COLO668 (cell line): ENCODE measurements around the gene USP36.
A peak's percentile ranks its signal among the peaks of the same experiment; 100 is the strongest.
"Not testable (repeated sequence)": the region's sequence is repeated elsewhere in the genome, so short reads cannot be mapped to it uniquely, and the experiment has no call there.

ENCODE experiments used
- DNase-seq: peaks from one replicate; lab custom pipeline; 2025; ENCODE audit not compliant: unreplicated experiment; lab: John Stamatoyannopoulos, UW

The USP36 gene

DNA sequence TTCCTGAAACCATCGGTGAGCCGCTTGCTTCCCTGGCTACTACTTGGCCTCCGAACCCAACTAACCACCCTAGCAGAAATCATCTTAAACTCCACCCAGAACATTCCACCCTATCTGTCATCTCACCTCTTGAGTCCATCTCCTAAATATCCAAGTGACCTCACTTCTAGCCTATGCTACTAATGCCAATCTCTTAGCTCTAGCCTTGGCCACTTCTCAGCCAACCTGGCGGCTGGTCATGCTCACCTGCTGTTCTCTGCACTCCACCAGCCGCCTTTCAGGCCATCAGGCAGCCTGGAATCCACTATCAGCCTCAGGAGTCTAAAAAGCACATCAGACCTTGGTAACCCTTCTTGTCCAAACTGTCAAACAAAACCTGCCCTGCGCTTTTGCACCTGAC is 46.6 kb downstream of the USP36 start:
- no peak for DNase-seq

GRCh38 chr17:78793415-78793814 is 47.2 kb downstream of the USP36 start:
- no peak for DNase-seq

- no peak for DNase-seq
These were observed 48.5 kb downstream of the USP36 start for GRCh38 chr17:78791840-78792709.

GRCh38 chr17:78790552-78790951 is 50.1 kb downstream of the USP36 start:
- DNase-seq, result no peak

DNA sequence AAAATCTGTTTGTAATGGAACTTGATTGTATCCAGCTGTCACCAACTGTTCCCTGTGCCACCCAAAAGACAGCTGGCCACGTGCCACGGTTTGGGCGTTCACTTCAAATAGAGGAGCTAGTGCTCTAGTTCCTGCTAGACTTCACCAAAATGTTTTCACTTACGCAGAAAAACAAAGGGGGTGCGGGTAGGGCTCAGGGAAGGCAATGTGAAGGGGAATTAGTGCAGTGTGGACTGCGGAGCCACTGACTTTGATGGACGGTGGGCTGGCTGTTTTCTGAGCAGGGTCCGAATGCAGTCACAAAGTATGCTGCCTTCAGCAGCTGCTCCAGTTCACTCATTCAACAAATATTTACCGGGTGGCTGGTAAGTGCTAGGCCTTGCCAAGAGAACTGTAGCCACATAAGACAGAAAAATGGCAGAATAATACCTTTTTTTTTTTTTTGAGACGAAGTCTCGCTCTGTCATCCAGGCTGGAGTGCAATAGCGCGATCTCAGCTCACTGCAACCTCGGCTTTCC is 50.9 kb downstream of the USP36 start:
- DNase-seq, result peak; percentile 44

GRCh38 chr17:78789149-78789662 is 51.4 kb downstream of the USP36 start:
- no peak for DNase-seq

- DNase-seq, result no peak
These were observed 52.2 kb downstream of the USP36 start for GRCh38 chr17:78788451-78788850.

GRCh38 chr17:78787444-78787843 is 53.2 kb downstream of the USP36 start:
- DNase-seq, result peak; percentile 4

DNA sequence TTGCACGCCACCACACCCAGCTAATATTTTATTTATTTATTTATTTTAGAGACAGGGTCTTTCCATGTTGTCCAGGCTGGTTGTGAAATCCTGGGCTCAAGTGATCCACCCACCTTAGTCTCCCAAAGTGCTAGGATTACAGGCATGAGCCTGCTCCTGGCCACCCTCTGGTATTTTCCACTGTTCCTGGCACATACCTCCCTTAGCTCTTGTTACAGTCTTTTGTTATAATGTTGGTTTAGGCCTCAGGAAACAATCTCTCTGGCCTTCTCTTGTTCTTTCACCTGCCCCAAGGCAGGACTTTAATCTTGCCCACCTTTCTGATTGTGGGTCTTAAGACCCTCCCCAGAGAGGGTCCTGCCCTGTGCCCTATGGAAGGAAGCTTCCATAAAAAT is 55.0 kb downstream of the USP36 start:
- DNase-seq, result peak; percentile 3

DNA sequence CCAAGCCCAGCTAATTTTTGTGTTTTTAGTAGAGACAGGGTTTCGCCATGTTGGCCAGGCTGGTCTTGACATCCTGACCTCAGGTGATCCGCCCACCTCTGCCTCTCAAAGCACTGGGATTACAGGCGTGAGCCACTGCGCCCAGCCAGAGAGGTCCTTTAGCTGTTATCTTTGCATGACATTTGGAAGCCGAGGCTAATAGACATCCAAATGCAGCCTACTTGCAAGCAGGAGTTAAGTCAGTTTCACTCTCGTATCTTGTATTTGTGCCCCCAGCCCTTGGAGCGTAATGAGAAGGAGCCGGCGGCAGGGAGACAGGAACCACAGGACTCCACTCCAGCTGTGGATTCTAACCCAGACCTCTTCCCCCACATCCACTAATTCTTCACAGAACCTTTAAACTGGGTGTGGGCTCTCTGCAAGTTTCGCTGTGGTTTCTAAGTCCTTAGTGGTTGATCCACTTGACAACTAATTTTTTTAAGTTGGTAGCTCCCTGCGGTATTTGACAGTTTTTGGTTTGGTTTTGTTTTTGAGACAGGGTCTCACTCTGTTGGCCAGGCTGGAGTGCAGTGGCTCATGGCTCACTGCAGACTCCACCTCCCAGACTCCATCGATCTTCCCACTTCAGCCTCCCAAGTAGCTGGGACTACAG is 55.5 kb downstream of the USP36 start:
- no peak for DNase-seq

DNA sequence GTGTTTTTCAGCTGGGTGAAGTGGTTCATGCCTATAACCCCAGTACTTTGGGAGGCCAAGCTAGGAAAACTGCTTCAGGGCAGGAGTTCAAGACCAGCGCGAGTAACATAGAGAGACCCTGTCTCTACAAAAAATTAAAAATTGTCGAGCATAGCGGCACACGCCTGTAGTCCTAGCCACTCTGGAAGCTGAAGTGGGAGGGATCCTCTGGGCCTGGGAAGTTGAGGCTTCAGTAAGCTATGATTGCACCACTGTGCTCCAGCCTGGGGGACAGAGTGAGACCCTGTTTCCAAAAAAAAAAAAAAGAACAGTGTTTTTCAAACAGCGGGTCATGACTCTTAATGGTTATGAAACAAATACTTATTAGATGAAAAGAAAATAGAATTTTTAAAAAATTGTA is 56.3 kb downstream of the USP36 start:
- no peak for DNase-seq

GRCh38 chr17:78783711-78784324 is 56.8 kb downstream of the USP36 start:
- no peak for DNase-seq

- no peak for DNase-seq
These were observed 58.7 kb downstream of the USP36 start, which contains the start of gene CYTH1 for GRCh38 chr17:78781893-78782304. Gene CYTH1, minus strand, starts transcription at chr17:78782273. Its CDS starts 50 bp downstream, at chr17:78782223.

DNA sequence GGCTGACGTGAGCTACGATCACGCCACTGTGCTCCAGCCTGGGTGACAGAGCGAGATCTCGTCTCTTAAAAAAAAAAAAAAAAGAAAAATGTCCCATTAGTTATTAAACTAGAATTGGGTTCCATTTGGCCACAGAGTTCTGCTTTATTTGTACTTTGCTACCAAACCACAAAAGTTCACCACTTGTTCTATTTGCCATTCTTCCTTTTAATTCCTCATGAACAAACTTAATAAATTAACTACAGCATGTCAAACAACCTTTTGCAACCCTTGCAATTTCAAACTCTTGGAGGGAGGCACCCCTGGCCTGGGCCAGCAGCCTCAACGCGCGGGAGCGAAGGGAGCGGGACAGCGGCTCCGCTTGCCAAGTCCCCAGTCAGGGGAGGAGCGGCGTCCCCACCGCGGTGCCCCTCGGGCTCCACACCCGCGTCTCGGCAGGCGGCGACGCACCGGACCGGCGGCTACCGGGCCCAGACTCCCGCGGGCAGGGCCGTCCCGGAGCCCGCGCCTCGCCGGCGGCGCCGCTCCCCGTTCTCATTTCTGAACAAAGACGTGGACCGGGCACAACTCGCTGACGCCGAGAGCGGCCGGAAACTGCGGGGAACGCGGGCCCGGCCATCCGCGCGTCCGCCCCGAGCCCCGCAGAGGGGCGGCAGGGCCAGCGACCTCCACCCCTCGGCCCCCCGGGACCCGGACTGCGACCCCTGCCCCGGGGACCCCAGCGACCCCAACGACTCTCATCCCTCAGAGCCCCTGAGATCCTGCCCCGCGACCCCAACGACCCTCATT is 59.3 kb downstream of the USP36 start:
- DNase-seq, result peak; percentile 38

- no peak for DNase-seq
These were observed 60.3 kb downstream of the USP36 start for GRCh38 chr17:78780335-78780734.

DNA sequence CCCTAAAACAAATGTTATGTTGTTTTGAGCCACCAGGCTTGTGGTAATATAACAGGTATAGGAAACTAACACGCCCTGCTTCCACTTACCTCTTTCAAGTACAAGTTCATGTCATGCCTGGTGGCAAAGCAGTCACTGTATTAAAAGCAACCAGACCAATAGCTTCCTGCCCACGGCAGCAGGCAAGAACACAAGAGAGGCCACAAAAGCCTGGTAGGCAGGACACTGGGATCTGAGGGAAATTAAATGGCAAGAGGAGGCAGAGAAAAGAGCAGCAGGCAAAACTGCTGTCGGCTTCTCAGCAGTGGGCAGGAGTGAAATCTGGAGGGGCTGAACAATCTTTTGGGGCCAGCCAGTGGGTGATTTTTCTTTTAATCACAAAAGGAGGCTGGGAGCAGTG is 60.8 kb downstream of the USP36 start:
- peak; percentile 3 for DNase-seq

DNA sequence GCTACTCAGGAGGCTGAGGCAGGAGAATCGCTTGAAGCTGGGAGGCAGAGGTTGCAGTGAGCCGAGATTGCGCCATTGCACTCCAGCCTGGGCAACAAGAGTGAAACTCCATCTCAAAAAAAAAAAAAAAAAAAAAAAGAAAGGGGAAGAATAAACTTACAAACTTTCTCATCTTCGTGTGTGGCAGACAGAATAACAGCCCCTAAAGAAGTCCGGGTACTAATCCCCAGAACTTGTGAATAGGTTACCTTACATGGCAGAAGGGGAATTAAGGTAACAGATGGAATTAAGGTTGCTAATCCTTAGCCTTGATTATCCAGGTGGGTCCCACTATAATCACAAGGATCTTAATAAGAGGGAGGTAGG is 61.3 kb downstream of the USP36 start:
- not testable (repeated sequence) for DNase-seq

DNA sequence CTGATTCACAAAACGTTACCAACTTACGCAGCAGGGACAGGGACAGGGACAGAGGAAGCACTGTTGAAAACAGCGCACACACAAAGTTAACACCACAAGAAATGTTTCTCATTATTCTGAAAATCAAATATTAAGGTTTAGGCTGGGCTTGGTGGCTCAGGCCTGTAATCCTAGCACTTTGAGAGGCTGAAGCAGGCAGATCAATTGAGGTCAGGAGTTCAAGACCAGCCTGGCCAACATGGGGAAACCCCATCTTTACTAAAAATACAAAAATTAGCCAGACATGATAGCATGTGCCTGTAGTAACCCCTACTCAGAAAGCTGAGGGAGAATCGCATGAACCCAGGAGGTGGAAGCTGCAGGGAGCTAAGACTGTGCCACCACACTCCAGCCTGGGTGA is 62.7 kb downstream of the USP36 start:
- DNase-seq, result no peak

DNA sequence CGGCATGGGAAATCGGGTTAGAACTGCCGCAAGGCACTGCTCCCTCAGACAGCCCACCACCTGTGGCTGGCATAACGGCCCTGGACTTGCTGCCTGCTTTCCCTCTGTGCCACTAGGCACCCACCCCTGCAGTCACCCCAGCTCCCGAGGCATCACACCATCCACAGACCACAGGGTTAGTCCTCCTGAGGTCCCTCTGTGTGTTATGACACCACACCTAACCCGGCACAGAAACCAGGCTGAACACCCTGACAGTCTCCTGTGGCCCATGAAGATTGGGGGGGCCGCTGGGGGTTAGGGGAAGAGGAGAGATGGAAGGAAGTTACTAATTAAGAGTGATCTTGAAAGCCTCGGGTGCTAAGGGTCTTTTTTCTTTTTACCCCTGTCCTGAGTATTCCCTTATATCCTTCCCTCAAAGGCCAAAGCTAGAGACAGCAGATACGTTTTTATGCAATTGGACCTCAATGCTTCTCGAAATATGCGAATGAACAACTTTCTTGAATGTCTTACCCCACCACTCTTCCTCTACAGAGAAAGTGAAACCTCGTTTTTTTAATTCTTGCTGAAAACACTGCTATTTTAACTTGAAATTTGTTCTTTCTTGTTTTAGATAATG is 65.5 kb downstream of the USP36 start:
- no peak for DNase-seq

- DNase-seq, result no peak
These were observed 66.2 kb downstream of the USP36 start for GRCh38 chr17:78774453-78774852.
